Smooth muscle cell (in vitro differentiated cells): Measurements from ENCODE around the gene PNCK. TPM values are rescaled to one million over a fixed set of nuclear protein-coding genes. Genes with fewer than 3 reads are reported as not detected.

Experiments used
- DNase-seq: peaks from one replicate; lab custom pipeline; 2025; ENCODE audit not compliant: unreplicated experiment; lab: John Stamatoyannopoulos, UW
- H2AFZ ChIP-seq: fragments of 200-600 bp; sonication (generic); 2 replicates; pipeline ENCODE4 v1.6.0; 2016; ENCODE audit warnings: antibody characterized with exemption, low read depth, mild to moderate bottlenecking
- H3F3A ChIP-seq: fragments of 200-600 bp; sonication (generic); 2 replicates; pipeline ENCODE4 v1.6.0; 2017; ENCODE audit warnings: antibody characterized with exemption, low read depth
- H3K27ac ChIP-seq: fragments of 200-600 bp; sonication (generic); 2 replicates; pipeline ENCODE4 v1.5.1; 2016; ENCODE audit warnings: low read depth, mild to moderate bottlenecking
- H3K27me3 ChIP-seq: fragments of 200-600 bp; sonication (generic); 2 replicates; pipeline ENCODE4 v1.6.1; 2016; ENCODE audit warnings: low read depth, mild to moderate bottlenecking
- H3K36me3 ChIP-seq: fragments of 200-600 bp; sonication (generic); 2 replicates; pipeline ENCODE4 v1.5.1; 2016; ENCODE audit warnings: low read depth
- H3K4me1 ChIP-seq: fragments of 200-600 bp; sonication (generic); 2 replicates; pipeline ENCODE4 v1.5.1; 2016; ENCODE audit warnings: low read depth
- H3K4me2 ChIP-seq: fragments of 200-600 bp; sonication (generic); 2 replicates; pipeline ENCODE4 v1.6.0; 2016; ENCODE audit warnings: mild to moderate bottlenecking
- H3K4me3 ChIP-seq: fragments of 200-600 bp; sonication (generic); 2 replicates; pipeline ENCODE4 v1.5.1; 2016; ENCODE audit warnings: mild to moderate bottlenecking
- H3K79me2 ChIP-seq: fragments of 200-600 bp; sonication (generic); 2 replicates; pipeline ENCODE4 v1.6.0; 2016; ENCODE audit warnings: low read depth, mild to moderate bottlenecking
- H3K9ac ChIP-seq: fragments of 200-600 bp; sonication (generic); 2 replicates; pipeline ENCODE4 v1.6.0; 2016; ENCODE audit warnings: low read depth
- H3K9me3 ChIP-seq: fragments of 200-600 bp; sonication (generic); replicated peaks from 2 replicates; pipeline ENCODE4 v1.5.1; 2016; ENCODE audit warnings: low read depth
- H4K20me1 ChIP-seq: fragments of 200-600 bp; sonication (generic); 2 replicates; pipeline ENCODE4 v1.6.0; 2016; ENCODE audit warnings: low read depth
- CTCF ChIP-seq: fragments of 200-600 bp; sonication (generic); IDR thresholded peaks from 2 replicates; pipeline ENCODE4 v1.5.1; 2017; ENCODE audit warnings: borderline replicate concordance, mild to moderate bottlenecking, antibody characterized with exemption; ENCODE audit not compliant: insufficient read depth, poor library complexity, severe bottlenecking
- WGBS: methylation state at CpG from one replicate; pipeline ENCODE4 v1.1.7; 2016; ENCODE audit warnings: low lambda C conversion rate; 5-methylcytosine and 5-hydroxymethylcytosine counted together
- polyA plus RNA-seq: library from polyadenylated mRNA; unstranded; fragments of >200 nt; fragmentation: Nextera tagmentation; extraction: Ambion mirVana; gene quantifications from 2 replicates; pipeline ENCODE4 v1.2.1, GENCODE V29; 2016
- total RNA-seq: library from RNA; depleted of rRNA; stranded (reverse); fragments of >200 nt; gene quantifications from 2 replicates; pipeline ENCODE4 v1.2.3, GENCODE V29; 2014

The PNCK gene
- total and polyA plus RNA-seq, 2 experiments from 2014 or later = 2.8 to 4.0 TPM

GRCh38 chrX:153719238-153719637 lies 45.6 kb upstream of the PNCK start:
- no peak overlapping the region for H2AFZ ChIP-seq
- H4K20me1 ChIP-seq = peaks cover 33% of the 10 kb centered on the region
- H3K36me3 ChIP-seq = no peaks in the 10 kb centered on the region
- H3K4me2 ChIP-seq = no peak overlapping the region
- no peak for DNase-seq
- H3K9me3 ChIP-seq = no peaks in the 10 kb centered on the region
- H3F3A ChIP-seq = no peaks in the 10 kb centered on the region
- no peak overlapping the region for H3K9ac ChIP-seq
- no peak overlapping the region for H3K27ac ChIP-seq
- peaks cover 24% of the 10 kb centered on the region for H3K79me2 ChIP-seq
- no peak for TF ChIP-seq CTCF
- H3K4me1 ChIP-seq = peaks cover 12% of the 10 kb centered on the region
- WGBS = 74% methylated on average over 2 of the region's 2 CpGs
- no peaks in the 10 kb centered on the region for H3K27me3 ChIP-seq
- H3K4me3 ChIP-seq = no peak overlapping the region

- no peak for DNase-seq
- H3K36me3 ChIP-seq = no peaks in the 10 kb centered on the region
- 86% methylated on average over 9 of the region's 9 CpGs for WGBS
These were observed 43.8 kb upstream of the PNCK start for GRCh38 chrX:153717445-153717844.

GRCh38 chrX:153714256-153714655 lies 40.6 kb upstream of the PNCK start:
- Histone ChIP-seq H3K4me1 (no peaks in the 10 kb centered on the region), H3K9me3 (no peaks in the 10 kb centered on the region), H3K4me3 (no peak overlapping the region), H3K27me3 (no peaks in the 10 kb centered on the region), H3K4me2 (no peak overlapping the region), H4K20me1 (peaks cover 9% of the 10 kb centered on the region), H3K79me2 (no peaks in the 10 kb centered on the region), H3K36me3 (no peaks in the 10 kb centered on the region), H3K9ac (no peak overlapping the region), H2AFZ (no peak overlapping the region), H3F3A (no peaks in the 10 kb centered on the region), H3K27ac (no peak overlapping the region)
- no peak for TF ChIP-seq CTCF
- no peak for DNase-seq
- WGBS = 79% methylated on average over 3 of the region's 3 CpGs

More at GRCh38 chrX:153717445-153717844, 43.8 kb upstream of the PNCK start:
- Histone ChIP-seq H3K4me1 (peaks cover 4% of the 10 kb centered on the region), H2AFZ (no peak overlapping the region), H3K79me2 (peaks cover 16% of the 10 kb centered on the region), H3K27ac (no peak overlapping the region), H3K9me3 (no peaks in the 10 kb centered on the region), H3K27me3 (no peaks in the 10 kb centered on the region), H3K4me2 (no peak overlapping the region), H3F3A (no peaks in the 10 kb centered on the region), H4K20me1 (peaks cover 23% of the 10 kb centered on the region), H3K9ac (no peak overlapping the region), H3K4me3 (no peak overlapping the region)
- TF ChIP-seq CTCF = no peak
